ENCODE results near the gene RNF41.
A peak's percentile ranks its signal among the peaks of the same experiment; 100 is the strongest.

Gene RNF41

DNA sequence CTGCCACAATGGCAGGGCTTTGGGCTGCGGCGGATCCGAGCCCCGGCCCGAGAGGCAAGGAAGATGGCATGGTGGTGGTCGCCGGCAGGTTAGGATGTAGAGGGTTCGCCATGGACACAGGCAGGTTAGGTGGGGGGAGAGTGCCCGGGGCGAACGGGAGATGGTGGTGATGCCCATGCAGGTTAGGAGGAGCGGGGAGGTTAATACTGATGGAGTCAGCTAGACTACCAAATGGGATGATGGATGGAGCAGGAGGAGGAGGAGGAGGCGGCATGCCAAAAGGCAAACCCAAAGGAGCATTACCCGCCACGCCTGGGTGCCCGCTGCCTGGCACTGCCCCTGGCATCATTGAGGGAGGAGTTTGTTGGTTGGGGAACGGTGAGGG lies 57.4 kb downstream of the RNF41 start:
- DNase-seq (ENCODE audit: low spot score) = no peak
- no peak for TF ChIP-seq CTCF (IDR thresholded peaks at IDR 0.05; ENCODE audit: extremely low read depth, missing control alignments)

- TF ChIP-seq CTCF (IDR thresholded peaks at IDR 0.05; ENCODE audit: extremely low read depth, missing control alignments) = no peak
- no peak for DNase-seq (ENCODE audit: low spot score)
Observed at GRCh38 chr12:56163533-56164344, 58.0 kb downstream of the RNF41 start.

GRCh38 chr12:56162468-56163290 lies 59.0 kb downstream of the RNF41 start:
- DNase-seq (ENCODE audit: low spot score) = no peak
- no peak for TF ChIP-seq CTCF (IDR thresholded peaks at IDR 0.05; ENCODE audit: extremely low read depth, missing control alignments)

- TF ChIP-seq CTCF (IDR thresholded peaks at IDR 0.05; ENCODE audit: extremely low read depth, missing control alignments) = no peak
- no peak for DNase-seq (ENCODE audit: low spot score)
Observed at GRCh38 chr12:56161690-56162351, 59.9 kb downstream of the RNF41 start.

DNA sequence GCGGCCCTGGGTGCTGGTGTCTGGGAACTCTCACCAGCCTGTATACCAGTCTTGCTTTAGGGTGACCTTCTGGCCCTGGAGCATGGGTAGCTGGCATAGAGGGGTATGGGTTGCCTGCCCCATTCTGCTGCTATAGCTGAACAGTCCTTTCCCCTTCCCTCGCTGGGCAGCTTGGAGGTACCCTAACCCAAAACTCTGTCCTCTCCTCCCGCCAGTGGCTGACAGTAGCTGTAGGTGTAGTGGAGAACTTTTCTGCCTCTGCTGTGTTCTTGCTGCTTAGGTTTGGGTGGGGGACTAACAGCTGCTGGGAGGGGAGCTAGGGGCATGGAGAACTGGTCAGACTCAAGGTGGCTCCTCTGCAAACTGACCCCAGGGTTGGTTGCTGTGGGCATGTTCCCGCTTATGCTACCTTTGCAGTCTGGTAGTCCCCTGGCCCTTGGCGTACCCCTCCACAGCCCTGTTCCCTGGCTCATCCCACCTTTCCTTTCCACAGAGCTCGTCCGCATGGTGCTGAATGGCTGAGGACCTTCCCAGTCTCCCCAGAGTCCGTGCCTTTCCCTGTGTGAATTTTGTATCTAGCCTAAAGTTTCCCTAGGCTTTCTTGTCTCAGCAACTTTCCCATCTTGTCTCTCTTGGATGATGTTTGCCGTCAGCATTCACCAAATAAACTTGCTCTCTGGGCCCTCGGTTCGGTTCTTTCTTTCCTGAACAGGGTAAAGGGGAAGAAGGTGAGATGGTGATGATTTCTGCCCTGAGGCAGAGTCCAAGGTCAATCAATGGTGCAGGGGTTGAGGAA lies 60.6 kb downstream of the RNF41 start:
- TF ChIP-seq CTCF (IDR thresholded peaks at IDR 0.05; ENCODE audit: extremely low read depth, missing control alignments) = no peak

GRCh38 chr12:56160193-56160763 lies 61.4 kb downstream of the RNF41 start:
- DNase-seq (ENCODE audit: low spot score) = peak; percentile 51
- TF ChIP-seq CTCF (IDR thresholded peaks at IDR 0.05; ENCODE audit: extremely low read depth, missing control alignments) = no peak

More for the DNA sequence above, 60.6 kb downstream of the RNF41 start:
- DNase-seq (ENCODE audit: low spot score) = no peak
